ENCODE results near the gene HVCN1.
"Not testable (repeated sequence)": the region's sequence is repeated elsewhere in the genome, so short reads cannot be mapped to it uniquely, and the experiment has no call there.

The HVCN1 gene, protein sequence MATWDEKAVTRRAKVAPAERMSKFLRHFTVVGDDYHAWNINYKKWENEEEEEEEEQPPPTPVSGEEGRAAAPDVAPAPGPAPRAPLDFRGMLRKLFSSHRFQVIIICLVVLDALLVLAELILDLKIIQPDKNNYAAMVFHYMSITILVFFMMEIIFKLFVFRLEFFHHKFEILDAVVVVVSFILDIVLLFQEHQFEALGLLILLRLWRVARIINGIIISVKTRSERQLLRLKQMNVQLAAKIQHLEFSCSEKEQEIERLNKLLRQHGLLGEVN

DNA sequence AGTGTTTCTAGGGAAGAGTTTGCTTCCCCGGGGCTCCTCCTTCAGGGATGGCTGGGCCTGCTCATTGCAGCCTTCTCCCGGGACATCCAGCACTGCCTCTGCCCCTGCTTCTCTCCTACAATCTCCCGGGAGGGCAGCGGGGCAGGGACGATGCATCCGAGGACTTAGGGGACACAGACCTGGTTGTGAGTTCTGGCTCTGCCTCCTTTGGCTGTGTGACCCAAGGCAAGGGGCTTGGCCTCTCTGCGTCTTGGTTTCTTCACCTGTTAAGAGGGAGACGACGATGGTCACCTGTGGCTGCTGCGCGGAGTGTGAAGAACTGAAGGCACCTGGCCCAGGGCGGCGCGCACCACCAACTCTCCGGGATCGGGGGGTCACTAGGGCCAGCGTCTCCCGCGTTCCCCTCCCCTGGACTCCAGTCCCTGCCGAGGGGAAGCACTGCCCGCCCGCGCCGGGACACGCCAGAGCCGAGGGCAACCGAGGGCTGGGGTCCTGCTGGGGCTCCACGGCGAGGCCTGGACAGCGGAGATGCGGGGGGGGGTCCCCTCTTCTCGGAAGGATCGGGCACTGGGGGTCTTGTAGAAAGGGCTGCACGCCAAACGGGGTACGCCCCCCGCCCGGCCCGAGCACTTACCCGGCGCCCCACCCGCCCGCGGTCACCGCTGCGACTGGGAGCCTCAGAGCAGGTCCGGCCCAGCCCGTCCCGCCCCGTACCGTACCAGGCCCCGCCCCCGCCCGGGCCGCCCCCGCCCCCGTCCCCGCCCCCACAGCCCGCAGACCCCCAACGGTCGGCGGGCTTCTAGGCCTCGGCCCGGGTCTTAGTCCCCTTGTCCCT is at the start of gene HVCN1:
Gene HVCN1, minus strand, starts transcription at position 670 of the 835 bp plus-strand sequence. CDS start 5,870 bp downstream, outside the sequence.
- peak within 1 kb of the TSS; percentile 67 for H3K4me2 ChIP-seq (ENCODE audit: low read depth, low read length, poor library complexity, severe bottlenecking)
- peak within 1 kb of the TSS; percentile 88 for H2AFZ ChIP-seq (ENCODE audit: low read length)
- H3K9ac ChIP-seq (ENCODE audit: low read depth, low read length, poor library complexity, severe bottlenecking), result peak within 1 kb of the TSS; percentile 85
- TF ChIP-seq EZH2phosphoT487 (IDR thresholded peaks at IDR 0.05; ENCODE audit: borderline replicate concordance), result no peak
- TF ChIP-seq, protein P1, sequence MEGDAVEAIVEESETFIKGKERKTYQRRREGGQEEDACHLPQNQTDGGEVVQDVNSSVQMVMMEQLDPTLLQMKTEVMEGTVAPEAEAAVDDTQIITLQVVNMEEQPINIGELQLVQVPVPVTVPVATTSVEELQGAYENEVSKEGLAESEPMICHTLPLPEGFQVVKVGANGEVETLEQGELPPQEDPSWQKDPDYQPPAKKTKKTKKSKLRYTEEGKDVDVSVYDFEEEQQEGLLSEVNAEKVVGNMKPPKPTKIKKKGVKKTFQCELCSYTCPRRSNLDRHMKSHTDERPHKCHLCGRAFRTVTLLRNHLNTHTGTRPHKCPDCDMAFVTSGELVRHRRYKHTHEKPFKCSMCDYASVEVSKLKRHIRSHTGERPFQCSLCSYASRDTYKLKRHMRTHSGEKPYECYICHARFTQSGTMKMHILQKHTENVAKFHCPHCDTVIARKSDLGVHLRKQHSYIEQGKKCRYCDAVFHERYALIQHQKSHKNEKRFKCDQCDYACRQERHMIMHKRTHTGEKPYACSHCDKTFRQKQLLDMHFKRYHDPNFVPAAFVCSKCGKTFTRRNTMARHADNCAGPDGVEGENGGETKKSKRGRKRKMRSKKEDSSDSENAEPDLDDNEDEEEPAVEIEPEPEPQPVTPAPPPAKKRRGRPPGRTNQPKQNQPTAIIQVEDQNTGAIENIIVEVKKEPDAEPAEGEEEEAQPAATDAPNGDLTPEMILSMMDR (conservative IDR thresholded peaks at IDR 0.05; ENCODE audit: low read length), result no peak
- H3K79me2 ChIP-seq (ENCODE audit: insufficient read depth, low read length), result no peaks in the 10 kb centered on the region; the same call in 1 of the 2 replicates
- H3K27me3 ChIP-seq (ENCODE audit: insufficient read depth, low read length, poor library complexity, severe bottlenecking), result no peaks in the 10 kb centered on the region
- H4K20me1 ChIP-seq (ENCODE audit: insufficient read depth, low read length, poor library complexity, severe bottlenecking), result no peaks in the 10 kb centered on the region
- H3K9me2 ChIP-seq (replicated peaks; ENCODE audit: low read depth, low read length), result no peaks in the 10 kb centered on the region
- H3F3A ChIP-seq (ENCODE audit: low read depth), result no peaks in the 10 kb centered on the region
- H3K4me1 ChIP-seq (ENCODE audit: insufficient read depth, low read length, poor library complexity, severe bottlenecking), result peaks cover 16% of the 10 kb centered on the region
- no peaks in the 10 kb centered on the region for H3K36me3 ChIP-seq (ENCODE audit: insufficient read depth, low read length)
- no peaks in the 10 kb centered on the region for H3K9me3 ChIP-seq (ENCODE audit: insufficient read depth, low read depth, low read length)
- H3K4me3 ChIP-seq (ENCODE audit: low read length, poor library complexity, severe bottlenecking), result peak within 1 kb of the TSS; percentile 77

DNA sequence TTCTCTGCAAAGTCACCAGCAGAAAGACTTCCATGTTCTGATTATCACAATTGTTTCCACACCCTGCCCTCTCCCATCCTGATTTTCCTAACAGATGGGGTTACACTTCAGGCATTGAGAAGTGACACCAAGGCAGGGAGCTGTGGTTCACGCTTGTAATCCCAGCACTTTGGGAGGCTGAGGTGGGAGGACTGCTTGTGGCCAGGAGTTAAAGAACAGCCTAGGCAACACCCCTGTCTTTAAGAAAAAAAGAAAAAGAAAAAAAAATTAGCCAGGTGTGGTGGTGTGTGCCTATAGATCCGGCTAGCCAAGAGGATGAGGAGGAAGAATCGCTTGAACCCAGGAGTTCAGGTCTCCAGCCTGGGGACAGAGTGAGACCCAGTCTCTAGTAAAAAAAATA is 48.6 kb upstream of the HVCN1 start:
- peaks cover 97% of the 10 kb centered on the region for H4K20me1 ChIP-seq (ENCODE audit: insufficient read depth, low read length, poor library complexity, severe bottlenecking)
- H3K4me2 ChIP-seq (ENCODE audit: low read depth, low read length, poor library complexity, severe bottlenecking), result peak overlapping the region; percentile 94
- peaks cover 18% of the 10 kb centered on the region for H3K36me3 ChIP-seq (ENCODE audit: insufficient read depth, low read length)

DNA sequence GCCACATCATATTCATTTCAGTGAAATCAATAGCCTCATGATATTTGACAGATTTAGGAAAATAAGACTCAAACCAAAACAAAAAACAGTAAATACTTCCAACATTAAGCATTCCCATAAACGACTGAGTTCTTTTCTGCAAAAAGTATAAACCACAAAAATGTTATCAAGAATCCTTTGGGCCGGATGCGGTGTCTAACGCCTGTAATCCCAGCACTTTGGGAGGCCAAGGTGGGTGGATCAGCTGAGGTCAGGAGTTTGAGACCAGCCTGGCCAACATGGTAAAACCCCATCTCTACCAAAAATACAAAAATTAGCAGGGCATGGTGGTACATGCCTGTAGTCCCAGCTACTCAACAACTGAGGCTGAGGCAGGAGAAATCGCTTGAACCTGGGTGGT is 48.1 kb upstream of the HVCN1 start:
- Histone ChIP-seq H3K4me2 (ENCODE audit: low read depth, low read length, poor library complexity, severe bottlenecking) (peak overlapping the region; percentile 94), H3K79me2 (ENCODE audit: insufficient read depth, low read length) (peaks cover 100% of the 10 kb centered on the region), H3K4me1 (ENCODE audit: insufficient read depth, low read length, poor library complexity, severe bottlenecking) (peaks cover 74% of the 10 kb centered on the region), H3K36me3 (ENCODE audit: insufficient read depth, low read length) (peaks cover 23% of the 10 kb centered on the region), H4K20me1 (ENCODE audit: insufficient read depth, low read length, poor library complexity, severe bottlenecking) (peaks cover 100% of the 10 kb centered on the region), H3K4me3 (ENCODE audit: low read length, poor library complexity, severe bottlenecking) (peak overlapping the region; percentile 94), H3K9ac (ENCODE audit: low read depth, low read length, poor library complexity, severe bottlenecking) (peak overlapping the region; percentile 96)
- H3K27me3 ChIP-seq (ENCODE audit: insufficient read depth, low read length, poor library complexity, severe bottlenecking); H3F3A ChIP-seq (ENCODE audit: low read depth); H3K9me3 ChIP-seq (ENCODE audit: insufficient read depth, low read depth, low read length); H2AFZ ChIP-seq (ENCODE audit: low read length); H3K9me2 ChIP-seq (replicated peaks; ENCODE audit: low read depth, low read length): not testable (repeated sequence)

More for the DNA sequence above, 48.6 kb upstream of the HVCN1 start:
- Histone ChIP-seq H3F3A (ENCODE audit: low read depth) (no peaks in the 10 kb centered on the region), H3K9me2 (replicated peaks; ENCODE audit: low read depth, low read length) (no peaks in the 10 kb centered on the region), H3K4me3 (ENCODE audit: low read length, poor library complexity, severe bottlenecking) (peak overlapping the region; percentile 94), H3K9ac (ENCODE audit: low read depth, low read length, poor library complexity, severe bottlenecking) (peak overlapping the region; percentile 96), H2AFZ (ENCODE audit: low read length) (no peak overlapping the region), H3K9me3 (ENCODE audit: insufficient read depth, low read depth, low read length) (no peaks in the 10 kb centered on the region), H3K79me2 (ENCODE audit: insufficient read depth, low read length) (peaks cover 100% of the 10 kb centered on the region), H3K27me3 (ENCODE audit: insufficient read depth, low read length, poor library complexity, severe bottlenecking) (peaks cover 6% of the 10 kb centered on the region), H3K4me1 (ENCODE audit: insufficient read depth, low read length, poor library complexity, severe bottlenecking) (peaks cover 70% of the 10 kb centered on the region)
- TF ChIP-seq, protein P1 (conservative IDR thresholded peaks at IDR 0.05; ENCODE audit: low read length), result no peak
- TF ChIP-seq EZH2phosphoT487 (IDR thresholded peaks at IDR 0.05; ENCODE audit: borderline replicate concordance), result no peak
